Brain pericyte (primary cell): Measurements from ENCODE around the gene AP3M1.

Experiments
- DNase-seq: peaks from one replicate; pipeline ENCODE4 v3.0.0-alpha.2; 2012; ENCODE audit warnings: low read depth, low spot score

The AP3M1 gene

GRCh38 chr10:74114041-74114448 lies 36.6 kb downstream of the AP3M1 start:
- DNase-seq, result no peak

- DNase-seq, result no peak
Observed at GRCh38 chr10:74113546-74113945, 37.1 kb downstream of the AP3M1 start.

- no peak for DNase-seq
Observed at GRCh38 chr10:74111799-74112198, 38.8 kb downstream of the AP3M1 start.

DNA sequence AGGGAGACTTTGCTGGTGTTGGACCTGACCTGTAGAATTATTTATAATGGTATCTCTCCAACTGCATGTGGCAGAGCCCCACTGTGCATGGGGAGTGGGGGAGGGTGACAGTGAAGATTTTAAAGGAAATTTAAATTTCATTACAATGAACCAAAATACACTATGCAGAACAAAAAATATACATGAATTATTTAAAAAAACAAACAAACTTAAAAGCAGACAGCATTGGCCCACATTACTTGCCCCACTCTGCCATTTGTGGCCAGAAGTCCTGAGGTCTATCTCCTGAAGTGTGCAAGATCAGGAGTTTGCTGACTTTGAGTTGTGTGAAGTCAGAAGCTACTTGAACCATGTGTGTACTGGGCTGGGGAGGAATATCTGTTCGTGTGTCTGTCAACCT lies 40.5 kb downstream of the AP3M1 start:
- no peak for DNase-seq

DNA sequence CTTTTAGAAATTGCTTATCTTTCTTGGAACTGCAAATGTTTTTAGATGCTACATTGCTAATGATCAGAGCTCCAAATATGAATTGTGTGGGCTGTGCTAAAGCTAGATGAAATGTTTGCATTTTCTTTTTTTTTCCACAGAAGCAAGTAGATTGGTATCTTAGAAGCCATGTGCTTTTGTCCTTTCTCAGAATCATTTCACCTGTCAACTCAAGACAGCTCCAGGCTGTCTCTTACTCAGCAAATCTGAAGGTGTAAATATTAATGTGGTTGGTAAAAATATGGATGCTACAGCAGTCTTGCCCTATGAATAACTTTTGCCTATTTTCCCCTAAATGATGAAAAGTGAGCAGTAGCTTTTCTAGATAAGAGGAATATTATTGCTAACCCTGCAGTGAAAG lies 41.2 kb downstream of the AP3M1 start:
- DNase-seq, result no peak

GRCh38 chr10:74107391-74107790 lies 43.2 kb downstream of the AP3M1 start:
- DNase-seq, result no peak

DNA sequence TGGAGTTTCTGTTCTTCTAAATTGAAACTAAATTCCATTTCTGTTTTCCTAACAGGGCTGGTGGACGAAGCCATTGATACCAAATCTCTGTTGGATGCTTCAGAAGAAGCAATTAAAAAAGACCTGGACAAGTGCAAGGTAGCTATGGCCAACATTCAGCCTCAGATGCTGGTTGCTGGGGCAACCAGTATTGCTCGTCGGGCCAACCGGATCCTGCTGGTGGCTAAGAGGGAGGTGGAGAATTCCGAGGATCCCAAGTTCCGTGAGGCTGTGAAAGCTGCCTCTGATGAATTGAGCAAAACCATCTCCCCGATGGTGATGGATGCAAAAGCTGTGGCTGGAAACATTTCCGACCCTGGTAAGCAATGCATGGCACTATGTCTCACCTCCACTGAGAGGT lies 45.6 kb downstream of the AP3M1 start:
- no peak for DNase-seq

DNA sequence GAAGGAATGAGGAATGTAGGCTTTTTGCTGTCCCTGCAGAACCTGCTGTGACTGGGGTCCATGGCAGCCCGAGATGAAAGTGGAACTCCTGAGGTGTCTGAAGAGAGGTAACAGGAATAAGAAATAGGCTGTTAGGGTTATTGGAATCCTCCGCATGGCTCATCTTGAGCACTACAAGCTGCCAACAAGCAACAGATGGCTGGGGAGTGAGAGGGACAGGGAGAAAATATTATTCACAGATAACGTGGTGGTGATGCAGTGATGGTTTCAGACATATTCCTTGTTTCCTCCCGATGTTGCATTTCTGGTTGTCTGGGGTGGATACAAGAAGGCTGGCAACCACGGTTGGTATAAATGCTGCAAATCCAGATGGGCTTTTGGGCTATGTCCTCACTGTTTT lies 46.1 kb downstream of the AP3M1 start:
- no peak for DNase-seq

DNA sequence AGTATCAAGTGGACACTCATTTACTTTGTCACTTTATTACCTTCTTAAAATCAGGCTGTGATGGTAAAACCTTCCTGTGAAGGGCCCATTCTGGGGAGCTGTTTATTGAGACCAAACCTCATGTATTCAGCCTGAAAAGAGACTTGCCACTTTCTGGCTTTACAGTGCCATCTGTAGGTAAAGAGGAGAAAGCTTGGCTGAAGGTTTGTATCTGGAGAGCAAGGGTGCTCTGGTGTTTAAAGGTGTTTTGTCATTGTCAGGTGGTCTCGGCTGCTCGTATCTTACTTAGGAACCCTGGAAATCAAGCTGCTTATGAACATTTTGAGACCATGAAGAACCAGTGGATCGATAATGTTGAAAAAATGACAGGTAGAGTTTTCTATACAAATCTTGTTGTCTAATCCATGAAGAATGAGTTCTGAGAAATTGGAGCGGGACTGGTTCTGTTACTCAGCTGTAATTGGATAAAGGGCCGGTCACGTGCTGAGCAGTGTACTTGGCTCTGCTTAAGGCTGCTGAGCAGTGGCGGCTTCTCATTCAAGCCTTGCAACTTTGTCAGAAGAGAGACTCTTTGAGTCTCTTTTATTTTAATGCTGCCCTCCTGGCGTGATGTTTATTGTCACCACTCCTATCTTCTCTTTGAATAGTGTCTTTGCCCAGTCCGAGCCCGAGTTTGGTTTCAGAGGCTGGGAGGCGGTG lies 46.9 kb downstream of the AP3M1 start:
- no peak for DNase-seq

GRCh38 chr10:74099836-74100235 lies 50.8 kb downstream of the AP3M1 start:
- DNase-seq, result no peak

DNA sequence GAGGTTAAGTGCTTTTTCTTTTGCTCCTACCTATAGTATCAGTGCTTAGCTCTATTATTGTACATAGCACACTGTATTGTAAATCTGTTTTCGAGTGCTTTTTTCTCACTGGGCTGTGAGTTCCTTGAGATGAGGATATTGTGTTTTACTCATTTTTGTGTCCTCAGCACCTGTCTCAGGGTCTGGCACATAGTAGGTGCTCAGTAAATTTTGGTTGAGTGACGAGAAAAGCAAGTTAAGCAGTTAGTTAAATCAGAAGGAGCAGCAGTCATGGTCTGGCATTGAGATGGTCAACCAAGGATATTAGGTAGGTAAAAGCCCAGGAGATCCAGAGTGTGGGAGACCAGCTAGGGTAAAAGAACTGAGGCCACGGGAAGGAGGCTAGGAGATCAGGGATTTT lies 51.2 kb downstream of the AP3M1 start:
- DNase-seq, result no peak

DNA sequence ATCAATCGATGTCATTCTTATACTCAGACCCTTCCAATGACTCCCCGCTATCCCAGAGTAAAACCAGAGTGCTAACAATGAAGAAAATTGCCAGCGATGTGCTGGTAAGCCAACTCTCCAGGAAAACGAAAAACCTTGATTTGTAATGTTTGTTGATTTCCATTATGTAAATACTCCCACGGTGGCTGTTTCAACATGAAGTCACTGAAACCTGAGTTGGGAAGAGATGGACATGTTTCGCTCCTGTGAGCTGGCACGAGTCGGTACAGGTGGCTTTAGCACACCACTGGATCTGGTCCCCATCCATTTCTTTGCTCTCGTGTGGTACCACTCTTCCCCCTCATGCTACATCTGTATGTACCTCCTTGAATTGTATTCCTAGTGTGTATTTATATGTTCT lies 52.9 kb downstream of the AP3M1 start:
- no peak for DNase-seq

DNA sequence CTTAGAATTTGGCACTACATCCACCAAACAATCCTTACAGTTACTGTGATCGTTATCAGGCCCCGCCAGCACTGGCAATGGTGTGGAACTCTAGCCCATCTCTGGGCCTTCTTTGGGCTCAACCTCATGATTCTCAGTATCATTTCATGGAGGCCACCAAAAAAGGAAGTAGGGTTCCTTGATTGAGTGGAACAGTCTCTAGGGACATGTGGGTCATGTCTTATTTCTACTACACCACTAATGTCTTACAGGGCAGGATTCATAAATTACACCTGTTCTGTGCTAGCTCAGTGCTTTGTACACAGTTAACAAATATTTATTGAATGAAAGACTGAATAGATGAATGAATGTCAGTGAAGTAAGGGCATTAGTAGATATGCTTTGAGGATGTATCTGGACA lies 53.9 kb downstream of the AP3M1 start:
- DNase-seq, result no peak

DNA sequence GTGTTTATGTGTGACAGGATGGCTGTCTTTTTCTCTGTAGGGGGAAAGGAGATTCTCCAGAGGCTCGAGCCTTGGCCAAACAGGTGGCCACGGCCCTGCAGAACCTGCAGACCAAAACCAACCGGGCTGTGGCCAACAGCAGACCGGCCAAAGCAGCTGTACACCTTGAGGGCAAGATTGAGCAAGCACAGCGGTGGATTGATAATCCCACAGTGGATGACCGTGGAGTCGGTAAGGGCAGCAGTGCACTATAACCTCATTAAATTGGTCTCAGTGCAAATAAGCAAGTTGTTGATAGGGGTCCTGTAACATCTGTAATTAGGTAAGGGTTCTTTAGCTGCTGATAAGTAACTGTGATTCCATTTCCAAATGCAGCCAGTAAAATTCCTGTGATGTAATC lies 56.4 kb downstream of the AP3M1 start:
- DNase-seq, result no peak

DNA sequence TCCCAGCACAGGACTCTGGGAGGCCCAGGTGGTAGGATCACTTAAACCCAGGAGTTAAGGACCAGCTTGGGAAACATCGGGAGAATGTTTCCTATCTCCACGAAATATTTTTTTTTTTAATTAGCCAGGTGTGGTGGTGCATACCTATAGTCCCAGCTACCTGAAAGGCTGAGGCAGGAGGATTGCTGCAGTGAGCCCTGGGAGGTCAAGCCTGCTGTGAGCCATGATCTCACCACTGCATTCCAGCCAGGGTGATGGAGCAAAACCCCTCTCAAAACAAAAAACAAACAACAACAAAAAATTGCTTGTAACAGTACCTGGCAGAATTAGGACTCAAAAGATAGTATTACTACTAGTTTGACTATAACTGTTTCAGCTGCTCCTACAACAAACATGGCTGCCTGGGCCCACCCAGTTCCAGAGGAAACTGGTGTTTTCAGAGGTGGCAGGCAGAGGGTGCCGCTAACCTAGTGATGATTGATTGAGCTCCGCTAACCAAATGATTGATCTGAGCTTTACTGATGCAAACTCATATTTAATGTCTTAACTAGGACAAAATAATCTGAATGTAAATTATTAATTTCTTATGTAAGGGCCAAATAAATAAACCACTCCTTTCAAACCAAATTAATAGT lies 57.0 kb downstream of the AP3M1 start:
- no peak for DNase-seq

DNA sequence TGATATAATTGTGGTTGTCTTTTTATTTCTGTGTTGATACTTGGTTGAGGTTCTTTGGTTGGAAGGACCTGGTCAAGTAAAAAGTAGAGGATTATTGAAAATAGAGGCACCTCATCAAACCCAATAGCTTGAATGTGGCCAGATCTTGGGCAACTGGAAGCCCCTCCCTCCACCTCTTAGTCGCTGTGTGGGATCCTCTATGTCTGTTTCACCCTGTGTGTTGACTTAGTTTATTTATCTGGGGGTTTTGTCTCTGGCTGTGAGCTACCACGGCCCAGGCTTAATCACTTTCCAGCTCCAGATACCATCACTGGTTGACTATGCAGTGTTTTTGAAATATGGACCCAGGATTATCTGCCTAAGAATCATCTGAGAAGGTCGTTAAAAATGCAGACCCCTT lies 58.3 kb downstream of the AP3M1 start:
- DNase-seq, result no peak

DNA sequence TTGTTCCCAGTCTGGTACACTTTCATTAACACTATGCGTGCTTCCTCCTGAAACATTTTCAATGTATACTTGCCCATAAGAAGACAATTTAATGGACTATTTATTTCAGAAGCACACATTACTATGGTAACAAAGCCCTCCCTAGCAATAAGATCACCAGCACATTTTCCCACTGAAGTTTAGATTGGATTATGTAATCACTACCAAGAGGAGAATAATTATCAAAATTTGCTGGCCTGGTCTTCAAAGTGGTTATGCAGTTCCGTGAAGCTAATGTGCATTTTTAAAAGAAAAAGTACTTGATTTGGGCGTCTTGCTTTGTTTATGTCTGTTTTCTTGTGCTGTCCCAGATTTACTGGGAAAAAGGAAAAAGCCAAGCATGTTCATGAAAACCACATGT lies 61.9 kb downstream of the AP3M1 start:
- no peak for DNase-seq

DNA sequence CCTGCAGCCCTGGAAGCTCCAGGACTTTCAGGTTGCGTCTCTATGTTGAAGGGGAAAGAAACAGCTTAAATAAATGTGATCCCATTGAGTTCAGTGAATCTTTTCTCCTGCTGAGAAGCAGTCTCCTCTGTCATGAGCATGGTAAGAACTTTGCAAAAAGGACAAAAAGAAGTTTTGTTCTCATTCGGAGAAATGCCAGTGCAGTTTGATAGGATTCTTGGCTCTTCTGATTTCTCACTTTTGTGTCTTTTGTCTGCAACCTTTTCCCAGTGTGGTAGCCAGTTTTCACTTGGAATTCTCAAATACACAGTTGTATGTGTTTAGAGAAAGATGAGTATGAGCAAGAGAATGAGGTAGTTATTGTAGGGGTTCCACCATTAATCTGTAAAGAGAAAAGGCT lies 64.3 kb downstream of the AP3M1 start:
- DNase-seq, result no peak

DNA sequence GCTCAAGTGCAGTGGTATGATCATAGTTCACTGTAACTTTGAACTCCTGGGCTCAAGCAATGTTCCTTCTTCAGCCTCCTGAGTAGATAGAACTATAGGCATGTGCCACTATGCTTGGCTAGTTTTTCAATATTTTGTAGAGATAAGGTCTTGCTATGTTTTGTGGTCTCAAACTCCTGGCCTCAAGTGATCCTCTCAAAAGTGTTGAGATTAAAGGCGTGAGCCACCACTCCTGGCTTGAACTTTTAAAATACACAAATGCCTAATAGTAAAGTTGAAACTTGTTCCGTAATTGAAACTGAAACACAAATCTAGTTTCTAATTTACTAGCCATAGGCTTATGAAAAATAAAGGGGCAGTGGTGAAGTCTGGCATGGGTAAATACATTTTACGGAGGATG lies 65.7 kb downstream of the AP3M1 start:
- no peak for DNase-seq

- DNase-seq, result no peak
Observed at GRCh38 chr10:74083304-74083703, 67.3 kb downstream of the AP3M1 start.

DNA sequence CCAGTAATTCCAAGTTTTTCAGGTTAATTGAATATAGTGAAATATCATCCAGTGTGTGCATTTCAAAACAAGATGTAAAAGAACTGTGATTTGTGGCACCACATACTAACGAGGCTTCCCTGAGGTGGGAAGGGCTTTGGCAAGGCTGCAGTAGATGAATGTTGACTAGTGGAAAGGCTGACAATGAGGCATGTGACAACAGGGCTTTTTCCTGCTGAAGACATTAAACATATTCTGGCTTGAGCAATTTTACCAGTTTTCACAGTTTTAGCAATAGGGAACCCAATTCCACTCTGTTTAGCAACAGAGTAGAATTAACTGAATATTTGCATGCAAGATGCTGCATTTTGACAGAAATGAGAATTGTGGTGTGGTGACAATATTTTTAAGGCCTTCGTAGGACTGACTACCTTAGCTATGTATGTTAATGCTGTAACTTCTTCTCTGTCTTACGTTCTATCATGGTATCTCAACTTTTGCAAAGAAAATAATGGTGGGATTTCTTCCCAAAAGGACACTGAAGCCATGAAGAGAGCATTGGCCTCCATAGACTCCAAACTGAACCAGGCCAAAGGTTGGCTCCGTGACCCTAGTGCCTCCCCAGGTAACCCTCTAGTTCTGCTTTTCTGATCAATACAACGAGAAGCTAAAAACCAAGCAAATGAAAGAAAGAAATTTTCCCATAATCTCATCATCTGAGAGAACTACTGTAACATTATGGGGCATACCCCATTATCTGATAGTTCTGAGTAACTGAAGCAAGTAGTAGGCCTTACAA lies 68.5 kb downstream of the AP3M1 start:
- no peak for DNase-seq

DNA sequence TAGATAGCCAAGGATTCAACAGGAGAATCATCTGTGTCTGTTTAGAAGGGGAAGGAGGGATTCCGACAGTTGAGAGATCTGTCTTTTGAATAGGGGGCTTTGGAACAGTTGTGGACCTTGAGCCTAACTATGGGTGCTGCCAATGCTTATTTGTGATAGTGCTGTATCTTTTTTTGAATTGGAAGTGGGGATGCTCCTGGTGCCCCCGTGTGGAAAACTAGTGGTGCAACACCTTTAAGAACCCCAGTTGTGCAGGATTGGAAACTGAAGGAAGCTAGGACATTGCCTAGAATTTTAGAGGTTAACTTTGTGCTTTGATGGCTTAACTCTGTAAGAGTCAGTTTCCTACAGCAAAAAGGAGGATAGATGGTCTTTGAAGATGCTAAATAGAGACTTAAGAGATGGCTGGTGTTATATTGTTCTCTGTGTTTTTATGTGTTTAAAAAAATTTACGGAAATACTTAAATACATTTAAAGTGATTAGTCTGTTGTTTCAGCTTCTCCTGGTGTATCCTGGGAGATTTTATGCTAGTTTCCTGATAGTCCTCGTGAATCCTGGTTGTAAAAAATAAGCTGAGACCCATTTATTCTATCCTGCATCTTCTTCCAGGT lies 69.3 kb downstream of the AP3M1 start:
- DNase-seq, result no peak
